HG03196 (cell line): ENCODE measurements around the gene SCG2.
"Not testable (repeated sequence)": the region's sequence is repeated elsewhere in the genome, so short reads cannot be mapped to it uniquely, and the experiment has no call there.

Experiments used
- ATAC-seq: cut with Tn5 transposase; IDR thresholded peaks from one replicate; pipeline ENCODE4 v1.9.1; 2021; ENCODE audit not compliant: unreplicated experiment

SCG2 gene

DNA sequence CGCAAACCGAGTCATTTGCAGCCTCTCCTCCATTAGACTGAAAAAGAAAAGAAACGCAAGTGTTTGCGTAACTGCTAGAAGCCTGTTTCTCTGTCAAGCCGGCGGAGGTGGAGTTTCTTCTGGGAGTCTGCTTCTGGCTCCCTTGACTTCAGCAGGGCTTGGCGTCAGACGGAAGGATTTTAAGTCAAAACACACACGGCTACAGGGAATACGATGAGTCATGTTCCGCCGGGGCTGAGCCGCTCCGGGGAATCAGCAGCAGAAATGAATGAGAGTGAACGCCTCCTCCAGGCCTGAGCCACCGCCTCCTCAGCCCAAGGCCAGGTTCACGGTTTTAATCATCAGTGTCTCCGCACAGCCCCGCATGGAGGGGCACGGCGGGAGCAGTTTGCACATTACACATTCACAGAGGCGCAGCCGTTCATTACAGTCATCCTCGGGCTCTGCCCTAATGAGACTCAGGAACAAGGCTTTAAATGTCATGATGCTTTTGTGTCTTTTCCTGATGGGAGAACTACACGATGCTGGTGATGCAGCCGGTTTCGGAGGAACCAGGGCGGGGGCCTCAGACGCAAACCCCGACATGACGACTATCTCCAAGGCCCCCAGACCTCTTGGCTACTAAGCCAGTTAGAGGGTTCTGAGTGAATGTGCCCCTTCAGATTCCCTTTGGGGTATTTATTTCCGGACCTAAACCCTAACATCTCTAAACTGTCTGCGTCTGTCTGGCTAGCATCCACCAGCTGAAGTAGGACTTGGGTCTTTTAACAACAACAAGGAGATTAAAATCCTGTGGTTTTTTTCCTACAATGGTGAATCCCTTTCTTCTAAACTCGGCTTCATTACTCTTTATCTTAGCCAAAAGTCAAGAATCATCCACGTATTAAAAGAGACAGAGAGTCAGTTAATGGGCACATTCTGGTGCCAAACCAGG is 11.1 kb upstream of the SCG2 start:
- ATAC-seq: no peak

DNA sequence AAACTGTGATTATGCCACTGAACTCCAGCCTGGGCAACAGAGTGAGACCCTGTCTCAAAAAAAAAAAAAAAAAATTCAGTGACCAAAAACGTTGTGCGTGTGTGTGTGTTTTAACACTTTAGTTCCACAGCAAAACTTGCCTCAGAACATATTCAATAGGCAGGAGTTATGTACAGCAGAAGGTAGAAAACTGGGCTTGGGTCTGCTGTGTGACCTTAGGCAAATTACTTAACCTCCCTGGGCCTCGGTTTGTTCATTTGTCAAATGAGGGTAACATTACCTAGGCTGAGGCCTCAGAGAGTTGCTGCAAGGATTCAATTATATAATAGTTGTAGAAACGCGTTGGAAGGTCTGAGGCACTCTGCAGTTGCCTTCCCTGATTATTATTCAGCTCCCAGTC is 10.3 kb upstream of the SCG2 start:
- no peak for ATAC-seq

DNA sequence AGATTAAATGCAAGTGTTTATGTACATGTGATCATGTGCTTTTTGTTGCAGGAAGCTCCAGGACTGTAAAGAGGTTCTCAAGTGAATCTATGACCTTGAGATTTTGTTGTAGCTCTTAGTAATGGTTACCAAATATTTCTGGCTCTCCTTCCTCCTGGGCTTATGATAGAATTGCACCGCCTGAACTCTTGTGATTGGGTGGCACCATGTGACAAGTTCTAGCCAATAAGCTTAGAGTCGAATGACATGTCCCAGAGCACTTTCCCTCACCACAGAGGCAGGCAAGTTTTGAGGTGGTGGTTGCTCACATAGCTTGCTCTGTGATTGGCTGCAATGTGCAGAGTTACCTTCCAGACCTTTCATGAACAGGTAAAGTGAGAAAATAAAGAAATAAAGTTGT is 8.9 kb upstream of the SCG2 start:
- no peak for ATAC-seq

DNA sequence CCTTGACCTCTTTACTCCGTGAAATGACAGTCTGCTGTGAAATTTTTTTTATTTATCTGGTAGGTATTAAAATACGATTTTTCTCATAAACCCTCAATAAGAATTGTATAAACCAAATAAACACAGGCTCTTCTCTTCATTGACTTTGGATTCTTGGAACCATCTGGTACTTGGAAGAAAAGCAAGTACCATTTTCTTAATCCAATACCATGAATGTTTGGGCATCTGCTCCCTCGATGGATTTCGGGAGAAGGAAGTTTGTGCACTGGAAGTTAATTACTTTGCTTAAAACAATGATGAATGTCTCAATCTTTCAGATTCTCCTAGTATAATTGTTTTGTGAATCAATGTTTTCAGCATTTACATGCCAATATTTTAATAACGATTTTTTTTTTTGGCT is 5.3 kb upstream of the SCG2 start:
- ATAC-seq: no peak

DNA sequence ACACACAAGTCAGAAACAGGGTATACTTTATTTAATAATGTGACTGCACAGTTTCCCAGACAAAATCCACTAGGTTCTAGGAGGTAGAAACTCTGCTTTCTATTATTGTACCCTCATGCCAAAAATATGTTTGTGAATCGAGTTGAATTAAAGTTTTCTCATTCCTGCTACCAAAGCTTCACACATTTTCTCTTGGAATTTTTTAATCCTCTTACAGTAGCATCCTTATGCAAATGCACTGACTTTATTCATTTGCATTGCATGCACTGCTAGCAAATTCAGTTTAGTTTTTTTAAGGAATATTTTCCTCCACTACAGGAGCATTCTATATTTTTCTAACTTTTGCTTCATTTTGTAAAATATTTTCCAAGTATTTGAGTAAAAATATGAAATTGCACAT is 4.8 kb upstream of the SCG2 start:
- ATAC-seq: no peak

DNA sequence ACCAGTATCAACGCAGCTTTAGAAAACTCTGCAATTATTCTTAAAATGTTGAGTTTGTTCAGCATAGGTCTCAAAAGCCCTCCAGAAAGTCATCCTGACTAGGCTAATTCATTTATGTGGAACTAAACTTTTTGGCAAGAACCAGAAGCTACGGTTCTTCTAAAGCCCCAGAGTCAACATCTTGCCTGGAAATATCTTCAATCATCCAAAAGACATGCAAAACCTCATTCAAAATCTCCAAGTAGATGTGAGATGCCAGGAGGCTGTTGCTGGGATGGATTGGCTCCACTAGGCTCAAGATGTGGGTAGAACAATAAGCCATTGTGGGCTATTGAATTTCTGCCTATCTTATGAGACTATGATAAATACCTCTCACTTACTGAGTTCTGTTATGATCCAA is 2.1 kb upstream of the SCG2 start:
- ATAC-seq: no peak

DNA sequence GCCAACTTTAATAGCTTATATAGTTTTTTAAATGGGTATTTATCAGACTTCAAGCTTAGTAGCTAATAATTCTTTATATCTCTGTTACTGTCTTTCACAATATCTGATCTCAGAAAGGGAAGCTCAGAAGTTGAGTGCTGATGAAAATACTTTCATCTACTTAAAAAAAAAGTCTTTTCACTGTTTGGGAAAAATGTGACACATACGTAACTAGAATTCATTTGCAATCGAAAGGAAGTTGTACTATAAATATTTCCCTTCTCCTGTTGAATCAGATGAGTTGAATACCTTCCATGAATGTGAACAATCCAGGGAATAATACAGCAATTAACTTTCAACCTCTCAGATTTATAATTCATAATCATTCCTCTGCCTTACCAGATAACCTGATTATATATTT is 811 bp upstream of the SCG2 start:
- ATAC-seq: no peak

DNA sequence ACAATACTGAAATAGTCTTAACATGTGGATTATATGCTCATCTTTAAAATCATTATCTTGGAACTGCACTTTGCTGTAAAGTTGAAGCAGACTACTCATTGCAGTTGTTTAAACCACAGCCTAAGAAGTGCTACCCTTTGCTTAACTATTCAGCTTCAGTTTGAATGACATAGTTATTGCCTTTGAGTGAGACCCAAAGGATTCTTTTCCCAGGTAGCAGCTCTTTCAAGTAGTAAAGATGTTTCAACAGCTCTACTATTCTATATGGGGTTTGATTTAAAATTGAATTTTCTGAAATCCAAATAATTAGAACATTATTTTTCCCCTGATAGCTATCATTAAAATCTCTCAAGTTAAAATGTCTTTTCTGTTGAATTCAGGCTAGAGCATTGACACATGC is 1.1 kb downstream of the SCG2 start:
- no peak for ATAC-seq

- no peak for ATAC-seq
These were observed 2.4 kb downstream of the SCG2 start for GRCh38 chr2:223599640-223600380.

- ATAC-seq: no peak
These were observed 3.0 kb downstream of the SCG2 start for GRCh38 chr2:223598994-223599639.

DNA sequence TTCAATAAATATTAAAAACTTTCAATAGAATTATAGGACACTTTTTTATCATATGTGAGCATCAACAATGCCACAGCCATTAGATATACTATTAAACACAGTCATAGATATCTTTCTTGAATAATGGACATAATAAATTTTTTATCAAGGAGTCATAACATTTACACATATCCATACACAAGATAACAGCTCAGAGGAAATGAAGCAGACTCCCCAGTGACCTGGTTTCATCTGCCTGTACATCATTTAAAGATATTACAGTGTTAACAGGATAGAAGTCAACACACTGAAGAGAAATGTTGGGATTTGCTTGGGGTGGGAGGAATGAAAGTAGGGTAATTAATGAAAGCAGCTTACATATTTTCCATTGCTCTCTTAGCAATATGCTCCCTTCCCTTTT is 5.1 kb downstream of the SCG2 start:
- ATAC-seq: no peak

GRCh38 chr2:223596208-223596607 is 6.0 kb downstream of the SCG2 start:
- ATAC-seq: no peak

DNA sequence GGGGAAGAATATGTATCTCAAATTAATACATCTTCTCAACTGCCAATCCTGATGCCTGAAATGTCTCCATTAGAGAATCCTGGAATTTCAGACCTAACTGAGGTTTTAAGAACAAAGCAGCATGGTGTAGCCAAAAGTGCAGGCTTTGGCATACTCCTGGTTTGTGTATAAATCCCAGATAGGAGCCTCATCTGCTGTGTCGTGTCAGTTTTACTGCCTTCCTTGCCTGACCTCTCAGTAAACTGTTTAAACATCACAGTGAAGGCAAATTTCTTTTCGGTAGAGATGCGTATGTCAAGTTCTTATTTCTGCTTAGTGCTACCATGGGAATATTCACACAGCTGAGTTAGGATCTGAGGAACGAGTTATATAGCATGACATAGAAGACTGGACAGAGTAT is 7.3 kb downstream of the SCG2 start:
- ATAC-seq: no peak

- ATAC-seq: no peak
These were observed 7.9 kb downstream of the SCG2 start for GRCh38 chr2:223594259-223594658.

DNA sequence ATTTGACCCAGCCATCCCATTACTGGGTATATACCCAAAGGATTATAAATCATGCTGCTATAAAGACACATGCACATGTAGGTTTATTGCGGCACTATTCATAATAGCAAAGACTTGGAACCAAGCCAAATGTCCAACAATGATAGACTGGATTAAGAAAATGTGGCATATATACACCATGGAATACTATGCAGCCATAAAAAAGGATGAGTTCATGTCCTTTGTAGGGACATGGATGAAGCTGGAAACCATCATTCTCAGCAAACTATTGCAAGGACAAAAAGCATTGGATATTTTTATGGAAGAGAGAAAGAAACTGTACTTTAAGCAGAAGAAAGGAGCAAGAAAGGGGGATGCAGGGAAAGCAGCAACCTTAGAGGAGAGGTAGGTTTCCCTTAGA is 9.5 kb downstream of the SCG2 start:
- ATAC-seq: not testable (repeated sequence)

DNA sequence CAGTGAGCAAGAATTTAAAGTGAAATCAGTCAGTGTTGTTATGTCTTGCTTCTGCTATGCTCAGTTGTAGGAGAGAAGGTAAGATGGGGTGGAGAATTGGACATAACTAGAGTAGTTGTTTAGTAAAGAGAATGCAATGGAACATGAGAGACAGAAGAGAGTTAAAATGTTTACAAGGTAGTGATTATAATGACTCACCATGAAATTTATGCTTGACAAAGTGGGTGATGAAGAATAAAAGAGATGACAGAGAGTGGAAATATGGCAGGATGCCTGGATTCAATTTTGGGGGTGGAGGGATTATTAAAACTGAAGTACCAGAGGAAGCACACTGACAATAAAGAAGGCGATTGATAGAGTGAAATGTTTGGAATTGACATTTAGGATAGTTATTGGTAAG is 10.6 kb downstream of the SCG2 start:
- no peak for ATAC-seq

DNA sequence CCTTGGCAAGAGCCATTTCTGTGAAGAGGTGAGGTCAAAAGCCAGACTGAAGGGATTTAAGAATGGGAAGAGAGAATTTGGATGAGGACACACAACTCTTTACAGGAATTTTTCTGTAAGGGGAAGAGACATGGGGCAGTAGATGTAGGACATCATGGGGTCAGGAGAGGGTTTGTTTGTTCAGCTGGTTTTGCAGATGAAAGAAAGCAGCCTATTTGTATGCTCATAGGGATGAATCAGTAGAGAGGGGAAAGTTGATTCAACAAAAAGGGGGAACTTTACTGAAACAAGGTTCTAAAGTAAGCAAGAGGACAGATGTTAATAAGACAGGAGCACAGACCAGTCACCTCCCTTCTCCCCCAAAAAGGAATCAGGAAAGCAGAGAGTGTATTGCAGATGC is 11.2 kb downstream of the SCG2 start:
- ATAC-seq: no peak

GRCh38 chr2:223589901-223590300 is 12.3 kb downstream of the SCG2 start:
- ATAC-seq: no peak

GRCh38 chr2:223588251-223588650 is 13.9 kb downstream of the SCG2 start:
- ATAC-seq: no peak

GRCh38 chr2:223587301-223587700 is 14.9 kb downstream of the SCG2 start:
- ATAC-seq: no peak

DNA sequence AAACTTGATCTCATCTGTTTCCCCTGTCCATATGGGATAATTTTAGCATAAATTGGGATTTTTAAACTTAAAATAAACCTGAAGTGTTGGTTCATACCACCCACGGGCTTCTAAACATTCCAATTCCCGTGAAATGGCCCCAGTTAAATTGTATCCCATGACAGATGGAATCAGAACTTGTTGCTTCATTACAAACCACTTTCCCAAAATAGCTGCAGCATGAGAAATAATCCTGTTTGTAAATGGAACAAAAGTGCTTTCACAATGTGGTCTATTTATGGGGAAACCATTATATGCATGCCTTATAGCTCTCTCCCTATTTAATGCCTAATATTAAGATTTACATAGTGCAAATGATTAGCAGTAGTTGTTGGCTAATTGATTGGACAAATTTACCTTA is 15.9 kb downstream of the SCG2 start:
- ATAC-seq: no peak

DNA sequence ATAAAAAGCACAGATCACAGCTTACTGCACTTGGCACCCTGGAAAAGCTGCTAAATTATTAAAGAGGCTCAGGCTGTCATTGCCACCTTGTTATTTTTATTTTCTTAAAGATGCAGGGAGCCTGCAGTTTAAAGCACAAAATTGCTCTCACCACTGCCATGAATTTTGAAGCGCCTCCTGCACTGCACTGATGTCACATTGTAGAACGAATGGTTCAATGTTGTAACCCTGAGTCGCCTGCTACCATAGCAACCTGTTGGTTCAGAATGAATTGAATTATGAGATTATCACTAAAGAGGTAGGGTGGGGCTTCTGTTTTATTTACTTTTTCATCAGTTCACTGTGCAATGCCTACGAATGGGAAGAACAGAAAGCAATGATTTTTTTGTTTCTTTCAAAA is 16.5 kb downstream of the SCG2 start:
- ATAC-seq: no peak
